ENCODE results near the gene ZSWIM6. TPM values are rescaled to one million over a fixed set of nuclear protein-coding genes. Genes with fewer than 3 reads are reported as not detected.

ZSWIM6 gene
- 16.3 and 20.4 TPM in 2 replicates for total RNA-seq

DNA sequence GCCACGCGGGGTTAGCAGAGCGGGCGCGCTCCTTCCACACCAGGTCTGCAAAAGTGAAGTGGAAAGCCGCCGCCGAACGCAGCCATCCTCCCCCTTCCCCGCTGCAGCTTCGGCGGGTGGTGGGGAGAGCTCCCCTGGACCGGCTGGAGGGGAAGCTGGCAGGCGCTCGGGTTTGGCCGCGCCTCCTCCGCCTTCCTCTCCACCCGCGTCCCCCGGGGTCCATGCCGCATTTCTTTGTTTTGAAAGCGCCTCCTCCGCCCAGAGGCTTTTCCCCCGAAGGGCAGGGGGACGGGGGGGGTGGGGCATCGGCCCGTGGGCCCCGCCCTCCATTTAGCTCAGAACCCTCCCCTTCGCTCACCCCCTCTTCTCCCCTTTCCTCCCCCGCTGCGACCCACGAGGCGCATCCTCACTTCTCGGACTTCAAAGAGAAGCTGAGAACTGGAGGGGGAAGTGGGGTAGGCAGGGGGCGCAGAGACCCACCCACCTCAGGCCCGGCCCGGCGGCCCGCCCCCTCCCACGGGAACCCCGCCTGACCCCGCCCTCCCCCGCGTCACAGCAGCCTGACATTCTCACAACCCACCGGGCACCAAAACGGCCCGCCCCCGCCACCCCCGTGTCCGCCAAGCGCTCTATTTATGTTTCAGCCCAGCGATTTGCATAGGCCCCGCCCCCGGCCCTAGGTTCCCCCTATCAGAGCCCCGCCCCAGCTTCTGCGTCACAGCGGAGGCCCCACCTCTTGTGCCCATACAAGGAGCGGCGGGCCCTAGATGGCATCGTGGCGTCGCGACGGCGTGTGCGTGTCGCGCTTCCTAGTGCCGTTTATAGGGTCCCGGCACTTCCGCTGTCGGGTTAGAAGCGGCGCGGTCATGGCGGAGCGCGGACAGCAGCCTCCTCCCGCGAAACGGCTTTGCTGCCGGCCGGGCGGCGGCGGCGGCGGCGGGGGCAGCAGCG is at the start of gene ZSWIM6:
TSS of gene ZSWIM6 (plus strand) at position 852 of the 951 bp plus-strand sequence. CDS start at position 867, 15 bp downstream.
- peak; percentile 81 for DNase-seq (ENCODE audit: extremely low read depth, low read depth, low spot score)

DNA sequence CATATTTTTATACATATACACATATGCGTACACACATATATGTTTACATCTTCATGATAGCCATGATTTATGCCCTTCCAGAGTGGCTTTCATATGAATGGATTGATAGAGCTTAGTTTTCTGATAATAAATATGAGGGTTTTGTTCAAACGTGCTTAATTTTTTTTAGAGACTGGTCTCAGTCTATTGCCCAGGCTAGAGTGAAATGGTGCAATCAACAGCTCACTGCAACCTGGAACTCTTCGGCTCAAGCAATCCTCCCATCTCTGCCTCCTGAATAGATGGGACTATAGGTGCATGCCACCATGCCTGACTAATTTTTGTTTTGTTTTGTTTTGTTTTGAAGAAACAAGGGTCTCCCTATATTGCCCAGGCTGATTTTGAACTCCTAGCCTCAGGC is 48.6 kb upstream of the ZSWIM6 start:
- DNase-seq (ENCODE audit: extremely low read depth, low read depth, low spot score): no peak

DNA sequence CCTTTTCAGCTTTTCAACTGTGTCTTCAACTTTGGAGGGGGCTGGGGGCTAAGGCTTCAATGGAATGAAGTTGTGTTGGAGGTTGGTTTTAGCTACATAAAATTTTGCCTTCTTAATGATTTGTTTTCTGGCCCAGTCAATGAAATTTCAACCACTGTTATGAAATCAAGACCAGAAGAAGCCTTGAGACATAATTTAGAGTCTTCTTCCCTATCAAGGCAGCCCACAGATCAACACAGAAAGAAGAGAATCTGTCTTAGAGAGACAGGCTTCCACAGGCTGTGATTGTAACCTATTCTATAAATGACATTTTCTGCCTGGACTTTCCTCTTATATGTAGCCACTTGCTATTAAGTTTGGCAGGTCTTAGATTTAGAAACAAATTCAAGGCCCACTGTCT is 46.5 kb upstream of the ZSWIM6 start:
- no peak for DNase-seq (ENCODE audit: extremely low read depth, low read depth, low spot score)

DNA sequence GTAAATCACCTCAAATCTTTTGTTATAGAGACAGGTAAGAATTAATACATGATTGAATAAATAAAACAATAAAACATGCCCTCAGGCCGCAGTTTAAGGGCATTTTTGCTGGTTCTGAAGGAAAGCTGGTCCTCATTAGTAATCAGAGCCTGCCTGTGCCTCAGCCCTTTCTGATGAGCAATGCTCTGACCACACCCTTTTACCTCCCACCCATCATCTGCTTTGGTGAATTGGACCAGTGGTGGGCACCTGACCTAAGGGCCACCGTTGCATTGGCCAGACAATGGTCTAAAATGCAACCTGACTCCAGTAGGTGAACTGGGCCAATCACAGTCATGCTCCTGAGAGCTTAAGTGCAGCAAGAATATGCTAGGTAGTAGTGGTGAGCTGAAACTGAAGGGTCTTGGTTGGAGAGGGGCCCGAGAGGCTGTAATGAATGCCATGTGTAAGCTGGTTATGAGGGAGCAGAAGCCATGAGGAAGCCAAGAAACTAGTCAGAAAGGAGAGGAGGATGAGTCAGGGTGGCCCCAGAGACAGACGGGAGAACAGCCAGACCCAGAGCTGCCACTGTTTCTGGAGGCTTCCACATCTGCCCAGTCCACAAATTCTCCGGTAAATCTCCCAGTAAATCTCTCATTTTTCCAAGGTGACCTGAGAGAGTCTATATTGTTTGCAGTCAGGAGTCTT is 45.5 kb upstream of the ZSWIM6 start:
- DNase-seq (ENCODE audit: extremely low read depth, low read depth, low spot score): no peak

DNA sequence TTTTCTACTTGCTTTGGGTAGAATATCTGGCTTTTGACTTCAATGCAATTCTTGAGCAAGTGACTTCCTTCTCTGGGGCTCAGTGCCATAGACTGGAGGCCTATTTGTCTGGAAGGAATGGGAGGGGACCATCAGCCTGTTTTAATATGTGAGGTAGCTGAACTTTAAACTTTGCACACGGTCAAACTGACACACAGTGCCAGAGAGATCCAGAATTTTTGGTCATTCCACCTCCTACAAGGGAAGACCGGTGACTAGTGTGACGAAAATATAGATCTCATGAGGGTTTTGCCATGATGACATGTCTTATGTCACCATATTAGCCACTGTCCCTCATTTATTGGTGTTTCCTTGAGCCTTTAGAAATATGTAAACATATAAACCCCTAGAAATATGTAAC is 44.6 kb upstream of the ZSWIM6 start:
- DNase-seq (ENCODE audit: extremely low read depth, low read depth, low spot score): no peak

DNA sequence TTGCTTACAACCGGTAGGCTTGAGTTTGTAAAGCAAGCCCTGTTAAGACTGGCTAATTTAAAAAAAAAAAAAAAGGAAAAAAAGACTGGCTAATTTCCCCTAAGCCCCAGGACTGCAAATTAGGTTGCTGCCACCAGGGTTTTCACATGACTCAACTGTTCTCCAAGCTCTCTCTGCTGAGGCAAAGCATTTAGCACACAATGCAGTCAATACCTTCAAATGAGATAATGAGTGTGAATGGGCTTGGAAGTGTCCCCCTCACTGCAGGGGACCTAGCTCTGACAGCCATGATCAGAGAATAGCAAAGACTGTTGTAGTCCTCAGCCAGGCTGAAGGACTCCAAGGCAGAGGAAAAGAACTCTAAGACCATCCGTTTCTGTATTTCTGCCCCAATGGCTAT is 42.8 kb upstream of the ZSWIM6 start:
- no peak for DNase-seq (ENCODE audit: extremely low read depth, low read depth, low spot score)

DNA sequence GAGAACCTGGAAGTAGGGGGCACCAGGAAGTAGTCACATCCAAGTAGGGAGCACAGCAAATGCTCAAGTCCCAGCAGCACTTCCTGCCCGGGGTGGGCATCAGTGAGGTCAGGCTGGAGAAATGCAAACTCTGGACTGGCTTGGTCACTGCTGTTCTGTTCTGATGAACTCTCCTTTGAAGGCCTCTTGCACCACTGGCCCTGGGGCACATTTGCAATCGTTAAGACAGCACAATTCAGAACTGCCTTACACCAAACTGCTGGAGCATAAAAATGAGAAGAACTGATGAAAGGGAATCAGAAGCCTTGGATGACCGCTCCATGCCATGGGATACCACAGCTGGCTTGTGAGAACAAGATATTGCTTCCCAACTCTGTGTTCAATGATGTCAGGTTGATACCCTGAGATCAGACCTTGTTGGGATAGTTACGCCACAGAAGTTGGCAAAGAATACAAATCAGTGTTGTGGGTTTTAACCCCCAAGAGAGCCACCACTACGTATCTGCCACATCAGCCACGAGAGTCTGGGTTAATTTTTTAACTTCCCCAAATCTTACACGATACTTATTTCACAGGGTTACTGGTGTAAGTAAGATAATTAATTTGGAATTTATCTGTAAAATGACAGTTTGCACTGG is 42.3 kb upstream of the ZSWIM6 start:
- no peak for DNase-seq (ENCODE audit: extremely low read depth, low read depth, low spot score)

DNA sequence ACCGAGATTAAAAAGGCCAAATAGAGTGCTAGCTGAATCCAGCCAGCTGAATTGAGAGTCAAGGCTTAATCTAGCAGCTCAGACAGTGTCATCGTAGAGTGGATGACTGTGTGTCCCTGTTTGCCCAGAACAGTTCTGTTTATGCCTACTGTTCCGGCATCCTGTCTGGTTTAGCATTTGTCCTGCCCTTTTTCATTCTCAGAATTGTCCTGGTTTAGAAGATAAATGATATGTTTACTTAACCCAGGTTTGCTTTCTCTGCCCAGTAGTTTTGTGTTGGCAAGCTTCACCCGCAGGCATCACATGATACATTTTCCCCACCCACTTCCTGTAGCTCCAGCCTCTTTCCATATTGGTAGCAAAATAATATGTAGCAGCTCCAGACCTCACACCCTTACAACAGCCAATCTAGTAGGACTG is 41.3 kb upstream of the ZSWIM6 start:
- DNase-seq (ENCODE audit: extremely low read depth, low read depth, low spot score): no peak

DNA sequence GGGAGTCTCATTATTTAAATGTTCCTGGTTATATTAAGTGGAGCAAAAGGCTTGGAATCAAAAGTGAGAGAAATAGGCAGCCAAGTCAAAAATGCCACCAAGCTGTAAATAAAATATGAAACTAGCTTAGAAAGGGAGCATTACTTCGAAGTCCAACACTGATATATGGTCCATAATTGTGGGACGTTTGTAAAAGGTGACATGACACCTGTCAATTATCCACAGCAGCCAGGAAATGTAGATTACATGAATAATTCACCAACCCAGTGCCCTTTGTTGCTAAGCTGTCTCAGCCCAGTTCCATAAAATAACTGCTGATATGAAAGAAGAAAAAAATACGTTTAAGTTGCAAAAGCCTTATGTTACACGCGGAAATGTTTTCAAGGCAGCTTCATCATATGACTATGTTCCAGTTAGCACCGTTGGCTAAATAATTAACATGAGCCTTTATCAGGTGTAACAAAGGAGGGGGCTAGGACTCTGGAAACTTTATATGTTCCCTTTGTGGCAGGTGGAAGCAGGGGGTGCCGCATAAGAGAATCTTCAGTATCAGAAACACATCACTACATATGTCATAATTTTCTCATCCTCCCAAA is 39.9 kb upstream of the ZSWIM6 start:
- DNase-seq (ENCODE audit: extremely low read depth, low read depth, low spot score): no peak

DNA sequence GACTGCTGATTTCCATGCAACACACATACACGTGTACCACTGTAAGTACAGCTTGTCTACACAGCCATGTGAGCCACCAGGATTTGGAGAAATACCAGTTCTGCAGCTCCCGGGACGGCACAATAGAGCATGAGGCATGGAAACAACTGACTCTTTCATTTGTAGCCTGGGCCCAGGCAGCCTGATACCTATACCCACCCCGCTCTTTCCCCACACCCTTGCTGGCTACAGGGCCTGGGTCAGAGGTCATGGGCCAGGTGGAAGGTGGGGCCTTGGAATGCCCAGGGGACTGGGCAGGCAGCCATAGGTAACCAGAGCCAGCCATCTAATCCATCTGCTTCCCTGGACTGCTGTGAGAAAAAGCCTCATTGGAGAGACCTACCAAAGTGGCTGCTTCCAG is 39.0 kb upstream of the ZSWIM6 start:
- DNase-seq (ENCODE audit: extremely low read depth, low read depth, low spot score): no peak

DNA sequence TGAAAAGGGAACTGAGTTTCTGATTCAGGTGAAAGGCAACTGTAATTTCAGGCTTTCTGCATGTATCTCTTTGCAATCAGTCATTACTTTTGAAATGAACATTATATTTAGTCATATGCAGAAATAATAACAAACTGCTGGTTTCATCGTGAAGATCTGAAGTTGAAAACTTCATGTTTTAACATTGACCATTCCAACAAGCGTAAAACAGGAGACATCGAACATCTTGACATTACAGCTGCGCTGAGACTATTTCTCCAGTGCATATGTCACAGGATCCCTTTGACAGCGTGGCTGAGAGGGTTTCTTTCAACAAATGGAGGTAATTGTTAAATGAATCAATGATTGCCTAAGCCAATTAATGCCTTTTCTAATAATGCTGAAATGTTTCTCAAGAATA is 38.2 kb upstream of the ZSWIM6 start:
- no peak for DNase-seq (ENCODE audit: extremely low read depth, low read depth, low spot score)

DNA sequence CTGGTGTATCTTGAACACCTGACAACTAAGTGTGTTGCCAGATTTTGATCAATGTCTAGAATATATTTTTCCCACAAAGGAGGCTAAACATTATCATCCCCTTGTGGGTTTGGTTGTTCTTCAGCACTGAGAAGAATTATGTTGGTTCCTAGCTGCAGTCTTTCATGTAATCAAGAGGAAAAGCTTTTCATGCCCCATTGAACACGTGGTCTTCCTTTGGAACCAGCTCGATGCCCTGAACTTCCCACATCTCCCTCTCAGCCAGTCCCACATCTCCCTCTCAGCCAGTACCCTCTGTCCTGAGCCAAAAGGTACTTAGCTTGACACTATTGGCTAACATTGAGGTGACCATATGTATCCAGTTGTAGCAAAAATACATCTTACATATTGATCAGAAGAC is 36.7 kb upstream of the ZSWIM6 start:
- DNase-seq (ENCODE audit: extremely low read depth, low read depth, low spot score): no peak

DNA sequence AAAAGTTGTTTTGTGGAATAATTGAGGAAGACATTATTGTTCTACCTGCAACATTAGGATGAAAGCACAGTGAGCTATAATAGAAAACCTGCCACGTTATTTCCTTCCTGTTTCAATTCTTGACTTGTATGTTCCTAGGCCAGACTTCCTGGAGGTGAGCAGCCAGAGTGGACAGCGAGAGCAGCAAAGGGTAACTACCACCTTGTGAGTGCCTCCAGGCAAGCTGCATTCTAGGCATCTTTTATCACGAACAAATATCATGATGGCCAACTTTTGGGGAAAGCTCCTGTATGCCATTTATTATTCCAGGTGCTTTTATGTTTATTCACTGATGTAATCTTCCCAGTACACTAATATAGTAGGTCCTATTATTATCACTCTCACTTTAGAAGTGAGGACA is 34.0 kb upstream of the ZSWIM6 start:
- no peak for DNase-seq (ENCODE audit: extremely low read depth, low read depth, low spot score)

DNA sequence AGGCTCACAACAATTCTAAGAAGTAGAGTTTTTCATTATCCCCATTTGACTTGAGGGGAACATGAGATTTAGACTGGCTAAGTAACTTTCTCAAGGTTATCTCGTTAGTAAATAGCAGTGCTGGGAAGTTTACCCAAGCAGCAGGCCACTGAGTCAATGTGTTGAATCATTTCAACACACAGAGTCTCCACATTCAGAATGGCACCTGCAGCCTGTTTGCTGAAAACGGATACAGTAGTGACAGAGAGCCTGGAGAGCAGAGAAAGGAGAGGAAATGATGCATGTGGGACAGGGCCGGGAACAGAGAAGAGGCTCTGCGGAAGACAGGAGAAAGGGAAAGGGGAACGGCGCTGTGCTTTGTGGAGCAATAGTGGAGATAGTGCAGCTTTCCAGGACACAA is 33.5 kb upstream of the ZSWIM6 start:
- no peak for DNase-seq (ENCODE audit: extremely low read depth, low read depth, low spot score)

DNA sequence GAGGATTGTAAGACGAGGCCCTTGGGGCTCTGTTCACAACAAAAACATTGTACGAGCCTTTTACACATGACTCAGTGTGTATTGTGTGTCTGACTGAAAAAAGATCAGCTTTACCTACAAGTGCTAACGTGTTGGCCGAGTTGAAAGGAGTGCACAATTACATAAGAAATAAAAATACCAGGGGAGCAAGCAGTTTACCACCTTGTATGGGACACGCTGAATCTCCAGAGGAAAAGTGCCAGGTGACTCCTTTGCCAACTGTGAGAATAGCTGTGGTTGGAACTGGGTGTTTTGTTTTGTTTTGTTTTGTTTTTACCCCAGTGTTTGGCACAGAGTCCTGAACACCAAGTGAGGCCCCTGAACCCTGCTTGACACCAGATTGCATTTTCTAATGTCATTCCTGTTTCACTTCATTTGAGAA is 32.8 kb upstream of the ZSWIM6 start:
- no peak for DNase-seq (ENCODE audit: extremely low read depth, low read depth, low spot score)

DNA sequence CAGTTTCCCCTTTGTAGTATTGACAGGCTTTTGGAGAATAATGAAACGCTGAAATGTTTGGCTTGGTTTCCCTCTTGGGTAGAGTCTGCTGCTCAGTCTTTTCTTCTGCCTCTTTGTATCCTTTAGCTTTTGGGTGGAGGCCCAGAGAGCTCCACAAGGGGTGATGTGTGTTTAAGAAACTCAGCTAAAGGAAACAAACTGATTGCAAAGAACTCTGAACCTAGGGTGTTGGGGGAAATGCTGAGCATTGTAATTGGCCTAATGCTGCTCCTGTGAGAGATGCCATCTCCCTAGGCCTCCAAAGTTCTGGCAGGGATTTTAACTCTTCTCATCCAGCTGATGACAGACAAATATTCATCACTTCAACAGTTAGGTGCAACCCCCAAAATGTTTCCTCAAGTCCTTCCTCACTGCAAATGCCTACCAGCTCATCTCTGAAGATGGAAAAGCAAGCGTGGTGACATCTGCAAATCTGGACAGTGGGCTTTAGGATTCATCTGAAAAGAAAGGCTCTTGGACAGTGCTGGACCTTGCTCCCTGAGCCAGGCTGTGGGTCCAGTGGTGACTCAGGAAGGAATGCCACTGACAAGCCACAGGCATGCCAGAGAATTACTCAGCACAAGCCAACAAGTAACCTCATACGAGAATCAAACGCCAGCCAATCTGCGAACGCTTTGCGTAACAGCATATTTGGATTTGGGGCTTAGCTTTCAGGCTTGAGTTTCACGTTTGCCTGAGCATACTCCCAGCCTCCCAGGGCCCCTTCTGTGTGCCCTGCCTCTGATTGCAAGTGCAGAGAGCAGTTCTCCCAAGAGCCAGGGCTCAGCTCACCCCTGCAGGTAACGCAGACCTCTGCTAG is 30.5 kb upstream of the ZSWIM6 start:
- DNase-seq (ENCODE audit: extremely low read depth, low read depth, low spot score): no peak

DNA sequence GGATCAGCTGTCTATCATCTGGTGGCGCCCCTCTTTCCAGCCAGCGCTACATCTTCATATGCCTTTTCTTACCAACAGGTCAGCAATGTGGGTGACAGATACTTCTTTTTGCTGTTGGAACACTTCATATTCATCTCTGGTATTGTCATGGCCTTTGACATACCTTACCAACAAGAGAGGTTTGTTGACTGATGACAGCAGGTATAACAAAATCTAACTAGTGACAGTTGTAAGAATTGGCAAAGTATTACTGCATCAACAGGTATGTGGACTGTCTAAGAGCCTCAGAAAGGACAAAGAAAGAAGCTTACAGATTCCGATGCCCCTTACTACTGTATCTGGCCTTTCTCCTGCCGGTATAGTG is 29.9 kb upstream of the ZSWIM6 start:
- no peak for DNase-seq (ENCODE audit: extremely low read depth, low read depth, low spot score)

DNA sequence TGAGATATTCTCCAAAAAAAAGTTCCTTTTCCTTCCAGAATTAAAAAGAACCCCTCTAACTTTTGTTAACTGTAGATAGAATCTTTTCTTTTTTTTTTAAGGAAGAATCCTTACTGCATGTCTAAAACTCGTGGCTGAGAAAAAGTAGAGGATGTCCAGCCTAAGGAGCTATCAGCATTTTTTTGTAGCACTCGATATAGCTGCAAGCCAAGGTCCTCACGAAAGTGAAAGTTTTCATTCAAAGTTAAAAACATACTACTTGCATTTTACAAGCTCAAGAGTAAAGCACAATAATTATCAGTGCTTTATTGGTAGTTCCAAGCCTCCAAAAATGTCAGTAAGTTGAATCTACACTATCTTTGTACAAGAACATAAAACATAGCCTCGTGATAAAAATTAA is 28.7 kb upstream of the ZSWIM6 start:
- no peak for DNase-seq (ENCODE audit: extremely low read depth, low read depth, low spot score)

DNA sequence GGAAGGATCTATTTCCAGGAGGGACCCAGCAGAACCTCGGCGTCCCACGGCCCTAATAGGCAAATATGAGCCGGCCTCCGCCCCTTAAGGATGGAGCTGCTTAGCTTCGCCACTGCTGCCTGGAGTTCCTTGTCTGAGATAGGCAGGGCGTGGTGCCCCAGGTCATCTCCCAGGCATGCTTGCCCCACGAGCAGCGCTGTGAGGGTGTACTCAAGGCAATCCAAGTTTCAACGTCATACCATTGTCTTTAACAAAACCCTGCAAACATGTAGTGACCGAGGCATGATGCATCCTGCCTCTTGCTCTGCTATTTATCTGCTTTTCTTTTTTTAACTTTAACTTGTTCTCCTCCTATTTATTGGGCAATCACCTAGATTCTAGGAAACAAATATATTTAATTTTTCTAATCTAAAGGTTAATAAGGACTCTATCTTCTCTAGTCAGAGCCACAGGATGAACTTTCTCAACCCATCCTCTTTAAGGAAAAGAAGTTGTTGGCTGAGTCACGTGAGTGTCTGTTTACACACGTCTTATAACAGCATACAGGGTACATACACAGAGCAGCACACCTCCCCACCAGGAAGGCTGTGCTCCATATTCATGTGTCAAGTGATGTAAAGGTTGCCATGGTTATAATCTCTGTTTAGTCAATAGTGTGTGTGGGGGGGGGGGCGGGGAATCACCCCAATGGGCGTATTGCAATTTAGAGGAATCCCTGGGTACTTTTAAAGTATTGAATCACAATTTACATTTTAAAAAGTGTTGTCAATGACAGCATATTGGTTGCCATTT is 27.3 kb upstream of the ZSWIM6 start:
- no peak for DNase-seq (ENCODE audit: extremely low read depth, low read depth, low spot score)
